Type B pancreatic cell (in vitro differentiated cells): ENCODE measurements around the gene MYMK. TPM values are rescaled to one million over a fixed set of nuclear protein-coding genes. Genes with fewer than 3 reads are reported as not detected.

ENCODE experiments used
- DNase-seq: peaks from one replicate; pipeline ENCODE4 v3.0.0; 2021; ENCODE audit warnings: mixed read lengths; ENCODE audit not compliant: unreplicated experiment; ENCODE audit errors: extremely low spot score
- H3K27ac Mint-ChIP-seq: 2 replicates; pipeline ENCODE4 v1.8.0; 2021; ENCODE audit warnings: mild to moderate bottlenecking, mixed read lengths
- H3K27me3 Mint-ChIP-seq: 2 replicates; pipeline ENCODE4 v1.8.0; 2021; ENCODE audit warnings: mixed read lengths
- H3K36me3 Mint-ChIP-seq: 2 replicates; pipeline ENCODE4 v1.8.0; 2021; ENCODE audit warnings: mixed read lengths
- H3K4me1 Mint-ChIP-seq: one replicate; pipeline ENCODE4 v1.8.0; 2021; ENCODE audit warnings: mixed read lengths; ENCODE audit not compliant: unreplicated experiment
- H3K4me3 Mint-ChIP-seq: 2 replicates; pipeline ENCODE4 v1.8.0; 2021; ENCODE audit warnings: mild to moderate bottlenecking, mixed read lengths
- H3K9me3 Mint-ChIP-seq: 2 replicates; pipeline ENCODE4 v1.8.0; 2021; ENCODE audit warnings: mixed read lengths
- CTCF ChIP-seq: fragments of 200-600 bp; sonication (generic); conservative IDR thresholded peaks from 2 replicates; pipeline ENCODE4 v1.5.0; 2021; ENCODE audit warnings: antibody characterized with exemption, mild to moderate bottlenecking
- total RNA-seq: library from RNA; stranded (reverse); gene quantifications from 2 replicates; pipeline ENCODE4 v1.2.1, GENCODE V29; 2021; ENCODE audit warnings: low replicate concordance

MYMK gene
- total RNA-seq, 1 donor from 2014 or later, result not detected

- no peaks in the 10 kb centered on the region for H3K9me3 Mint-ChIP-seq
- H3K27ac Mint-ChIP-seq, result no peak overlapping the region
- no peak for DNase-seq
- no peak overlapping the region for H3K4me3 Mint-ChIP-seq
- H3K4me1 Mint-ChIP-seq, result peaks cover 11% of the 10 kb centered on the region
- no peak for TF ChIP-seq CTCF
- peaks cover 3% of the 10 kb centered on the region for H3K27me3 Mint-ChIP-seq
- H3K36me3 Mint-ChIP-seq, result no peaks in the 10 kb centered on the region
Measured at GRCh38 chr9:133490201-133490681, 34.5 kb downstream of the MYMK start.

- DNase-seq, result no peak
- peaks cover 11% of the 10 kb centered on the region for H3K4me1 Mint-ChIP-seq
- H3K4me3 Mint-ChIP-seq, result no peak overlapping the region
- TF ChIP-seq CTCF, result no peak
- H3K36me3 Mint-ChIP-seq, result no peaks in the 10 kb centered on the region
- H3K27ac Mint-ChIP-seq, result peak overlapping the region; percentile 8
- H3K27me3 Mint-ChIP-seq, result peaks cover 3% of the 10 kb centered on the region
- no peaks in the 10 kb centered on the region for H3K9me3 Mint-ChIP-seq
Measured at GRCh38 chr9:133489253-133490190, 35.2 kb downstream of the MYMK start.

GRCh38 chr9:133488686-133489252, 36.0 kb downstream of the MYMK start:
- Mint-ChIP-seq H3K9me3 (no peaks in the 10 kb centered on the region), H3K27ac (no peak overlapping the region), H3K36me3 (no peaks in the 10 kb centered on the region), H3K4me3 (no peak overlapping the region), H3K27me3 (peaks cover 3% of the 10 kb centered on the region), H3K4me1 (peaks cover 11% of the 10 kb centered on the region)
- DNase-seq, result no peak
- TF ChIP-seq CTCF, result no peak

GRCh38 chr9:133487331-133487725, 37.4 kb downstream of the MYMK start:
- H3K36me3 Mint-ChIP-seq, result no peaks in the 10 kb centered on the region
- H3K27ac Mint-ChIP-seq, result no peak overlapping the region
- peaks cover 15% of the 10 kb centered on the region for H3K4me1 Mint-ChIP-seq
- no peaks in the 10 kb centered on the region for H3K9me3 Mint-ChIP-seq
- no peak for DNase-seq
- H3K27me3 Mint-ChIP-seq, result peaks cover 8% of the 10 kb centered on the region
- TF ChIP-seq CTCF, result no peak
- no peak overlapping the region for H3K4me3 Mint-ChIP-seq

- DNase-seq, result no peak
- Mint-ChIP-seq H3K4me1 (peaks cover 18% of the 10 kb centered on the region), H3K4me3 (no peak overlapping the region), H3K36me3 (no peaks in the 10 kb centered on the region), H3K9me3 (no peaks in the 10 kb centered on the region), H3K27me3 (peaks cover 8% of the 10 kb centered on the region), H3K27ac (peak overlapping the region; percentile 58)
- TF ChIP-seq CTCF, result no peak
Measured at GRCh38 chr9:133485531-133486260, 39.1 kb downstream of the MYMK start.
